HG03575 (cell line): ENCODE results near the gene THBD.

Source experiments
- ATAC-seq: cut with Tn5 transposase; IDR thresholded peaks from one replicate; pipeline ENCODE4 v1.9.1; 2021; ENCODE audit not compliant: unreplicated experiment, insufficient number of reproducible peaks, low FRiP score; ENCODE audit errors: extremely low read depth

The THBD gene

GRCh38 chr20:22999756-23000155 lies 49.7 kb downstream of the THBD start:
- no peak for ATAC-seq

DNA sequence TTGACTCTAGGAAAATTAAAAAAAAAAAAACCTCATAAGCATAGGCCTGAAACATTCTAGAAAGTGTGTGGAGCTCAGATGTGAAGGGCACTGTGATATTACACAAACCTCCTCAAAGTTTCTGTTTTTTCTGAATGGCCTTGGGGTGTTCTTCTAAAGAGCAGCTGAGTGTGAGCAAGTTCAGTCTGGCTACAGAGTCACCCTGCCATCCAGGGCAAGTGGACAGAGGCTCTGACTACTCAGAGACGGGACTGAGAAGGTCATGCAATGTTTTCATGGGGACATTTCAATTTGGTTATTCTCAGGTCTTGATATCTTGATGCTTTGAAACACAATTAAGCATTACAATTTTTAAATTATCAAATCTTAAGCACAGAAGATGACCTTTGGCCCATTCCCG lies 51.0 kb downstream of the THBD start:
- ATAC-seq: no peak

DNA sequence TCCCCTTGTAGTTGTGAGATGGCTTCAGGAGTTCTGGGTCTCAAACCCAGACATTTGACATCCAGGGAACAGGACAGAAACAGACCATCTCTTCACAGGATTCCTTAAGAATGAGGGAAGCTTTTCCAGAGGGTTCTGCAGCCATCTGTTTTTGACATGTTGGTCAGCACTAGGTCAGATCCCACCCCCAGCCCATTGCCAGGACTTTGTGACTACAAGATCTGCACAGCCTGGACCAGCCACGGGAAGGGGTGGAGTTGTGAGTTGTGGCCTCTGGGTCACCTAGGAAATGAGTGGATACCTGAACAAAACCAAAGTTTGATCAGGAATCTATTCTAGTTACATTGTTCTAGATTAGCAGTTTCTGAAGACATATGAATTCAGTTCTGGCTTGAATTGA lies 53.5 kb downstream of the THBD start:
- no peak for ATAC-seq
